Measurements from ENCODE around the gene KCNN3.
A peak's percentile ranks its signal among the peaks of the same experiment; 100 is the strongest.

KCNN3 gene

GRCh38 chr1:154751690-154752089 is 118.4 kb downstream of the KCNN3 start:
- no peak for DNase-seq (ENCODE audit: low read depth in 4 of 4, low spot score in 1 of 4)

GRCh38 chr1:154750681-154751665 is 119.1 kb downstream of the KCNN3 start:
- DNase-seq (ENCODE audit: low read depth in 4 of 4, low spot score in 1 of 4), result no peak

- DNase-seq (ENCODE audit: low read depth in 4 of 4, low spot score in 1 of 4), result no peak
Observed at GRCh38 chr1:154749078-154749760, 120.9 kb downstream of the KCNN3 start.

- DNase-seq (ENCODE audit: low read depth in 4 of 4, low spot score in 1 of 4), result no peak
Observed at GRCh38 chr1:154748405-154748775, 121.7 kb downstream of the KCNN3 start.

- no peak for DNase-seq (ENCODE audit: low read depth in 4 of 4, low spot score in 1 of 4)
Observed at GRCh38 chr1:154747740-154748404, 122.2 kb downstream of the KCNN3 start.

GRCh38 chr1:154747380-154747739 is 122.7 kb downstream of the KCNN3 start:
- DNase-seq (ENCODE audit: low read depth in 4 of 4, low spot score in 1 of 4), result no peak

GRCh38 chr1:154746622-154747299 is 123.3 kb downstream of the KCNN3 start:
- DNase-seq (ENCODE audit: low read depth in 4 of 4, low spot score in 1 of 4), result no peak

GRCh38 chr1:154745750-154746425 is 124.2 kb downstream of the KCNN3 start:
- no peak for DNase-seq (ENCODE audit: low read depth in 4 of 4, low spot score in 1 of 4)

- DNase-seq (ENCODE audit: low read depth in 4 of 4, low spot score in 1 of 4), result no peak
Observed at GRCh38 chr1:154745286-154745731, 124.8 kb downstream of the KCNN3 start.

GRCh38 chr1:154744352-154745035 is 125.6 kb downstream of the KCNN3 start:
- DNase-seq (ENCODE audit: low read depth in 4 of 4, low spot score in 1 of 4), result no peak

GRCh38 chr1:154743526-154744036 is 126.5 kb downstream of the KCNN3 start:
- DNase-seq (ENCODE audit: low read depth in 4 of 4, low spot score in 1 of 4), result no peak

- DNase-seq (ENCODE audit: low read depth in 4 of 4, low spot score in 1 of 4), result no peak
Observed at GRCh38 chr1:154742606-154743005, 127.5 kb downstream of the KCNN3 start.

- DNase-seq (ENCODE audit: low read depth in 4 of 4, low spot score in 1 of 4), result no peak
Observed at GRCh38 chr1:154741741-154742495, 128.2 kb downstream of the KCNN3 start.

- DNase-seq (ENCODE audit: low read depth in 4 of 4, low spot score in 1 of 4), result no peak
Observed at GRCh38 chr1:154741327-154741726, 128.8 kb downstream of the KCNN3 start.

- DNase-seq (ENCODE audit: low read depth in 4 of 4, low spot score in 1 of 4), result no peak
Observed at GRCh38 chr1:154739654-154740053, 130.4 kb downstream of the KCNN3 start.

- DNase-seq (ENCODE audit: low read depth in 4 of 4, low spot score in 1 of 4), result peak in 3 of 4 experiments; percentile 29 to 58 (median 40)
Observed at GRCh38 chr1:154736841-154737240, 133.2 kb downstream of the KCNN3 start.

GRCh38 chr1:154735804-154736168 is 134.3 kb downstream of the KCNN3 start:
- DNase-seq (ENCODE audit: low read depth in 4 of 4, low spot score in 1 of 4), result no peak

- DNase-seq (ENCODE audit: low read depth in 4 of 4, low spot score in 1 of 4), result no peak
Observed at GRCh38 chr1:154735061-154735803, 134.8 kb downstream of the KCNN3 start.
